ENCODE results near the gene CHAMP1.

CHAMP1 gene

GRCh38 chr13:114268344-114269280 is 45.7 kb upstream of the CHAMP1 start:
- TF ChIP-seq EZH2 (IDR thresholded peaks at IDR 0.05; ENCODE audit: borderline replicate concordance, low read length), result no peak
- H3K27ac ChIP-seq (ENCODE audit: low read depth, low read length, poor library complexity, severe bottlenecking), result no peak overlapping the region
- no peak overlapping the region for H2AFZ ChIP-seq (ENCODE audit: low read length)
- no peaks in the 10 kb centered on the region for H3F3A ChIP-seq (ENCODE audit: insufficient read depth, low read length)
- no peaks in the 10 kb centered on the region for H3K27me3 ChIP-seq (ENCODE audit: insufficient read depth, low read length)
- no peaks in the 10 kb centered on the region for H3K79me2 ChIP-seq (ENCODE audit: insufficient read depth, low read length)
- no peak overlapping the region for H3K4me2 ChIP-seq (ENCODE audit: low read length)
- no peaks in the 10 kb centered on the region for H3K9me3 ChIP-seq (ENCODE audit: low read length)
- no peaks in the 10 kb centered on the region for H3K9me2 ChIP-seq (ENCODE audit: low read depth, low read length)
- H4K20me1 ChIP-seq (ENCODE audit: insufficient read depth, low read length), result no peaks in the 10 kb centered on the region
- H3K4me1 ChIP-seq (ENCODE audit: insufficient read depth, low read length, severe bottlenecking), result no peaks in the 10 kb centered on the region
- no peak overlapping the region for H3K4me3 ChIP-seq (ENCODE audit: low read depth, low read length, poor library complexity, severe bottlenecking)
- no peak overlapping the region for H3K9ac ChIP-seq (ENCODE audit: low read length)
- peaks cover 88% of the 10 kb centered on the region for H3K36me3 ChIP-seq (ENCODE audit: insufficient read depth, low read length)

- Histone ChIP-seq H3K36me3 (ENCODE audit: insufficient read depth, low read length) (peaks cover 83% of the 10 kb centered on the region), H3F3A (ENCODE audit: insufficient read depth, low read length) (no peaks in the 10 kb centered on the region), H3K79me2 (ENCODE audit: insufficient read depth, low read length) (no peaks in the 10 kb centered on the region), H3K9me3 (ENCODE audit: low read length) (no peaks in the 10 kb centered on the region), H4K20me1 (ENCODE audit: insufficient read depth, low read length) (no peaks in the 10 kb centered on the region), H3K27me3 (ENCODE audit: insufficient read depth, low read length) (no peaks in the 10 kb centered on the region), H3K4me2 (ENCODE audit: low read length) (no peak overlapping the region), H2AFZ (ENCODE audit: low read length) (no peak overlapping the region), H3K27ac (ENCODE audit: low read depth, low read length, poor library complexity, severe bottlenecking) (no peak overlapping the region), H3K4me3 (ENCODE audit: low read depth, low read length, poor library complexity, severe bottlenecking) (no peak overlapping the region), H3K4me1 (ENCODE audit: insufficient read depth, low read length, severe bottlenecking) (no peaks in the 10 kb centered on the region), H3K9ac (ENCODE audit: low read length) (no peak overlapping the region), H3K9me2 (ENCODE audit: low read depth, low read length) (no peaks in the 10 kb centered on the region)
- TF ChIP-seq CTCF (IDR thresholded peaks at IDR 0.05; ENCODE audit: low read length) (no peak), EZH2 (IDR thresholded peaks at IDR 0.05; ENCODE audit: borderline replicate concordance, low read length) (no peak)
These were observed 45.0 kb upstream of the CHAMP1 start for GRCh38 chr13:114269281-114269770.

- Histone ChIP-seq H3K9me3 (ENCODE audit: low read length) (no peaks in the 10 kb centered on the region), H3K27ac (ENCODE audit: low read depth, low read length, poor library complexity, severe bottlenecking) (no peak overlapping the region), H3K9ac (ENCODE audit: low read length) (no peak overlapping the region), H3K36me3 (ENCODE audit: insufficient read depth, low read length) (peaks cover 67% of the 10 kb centered on the region), H2AFZ (ENCODE audit: low read length) (no peak overlapping the region), H3K4me2 (ENCODE audit: low read length) (no peak overlapping the region), H3K4me1 (ENCODE audit: insufficient read depth, low read length, severe bottlenecking) (no peaks in the 10 kb centered on the region), H3K27me3 (ENCODE audit: insufficient read depth, low read length) (no peaks in the 10 kb centered on the region), H3F3A (ENCODE audit: insufficient read depth, low read length) (no peaks in the 10 kb centered on the region), H3K9me2 (ENCODE audit: low read depth, low read length) (no peaks in the 10 kb centered on the region), H3K79me2 (ENCODE audit: insufficient read depth, low read length) (no peaks in the 10 kb centered on the region), H4K20me1 (ENCODE audit: insufficient read depth, low read length) (no peaks in the 10 kb centered on the region), H3K4me3 (ENCODE audit: low read depth, low read length, poor library complexity, severe bottlenecking) (no peak overlapping the region)
- no peak for TF ChIP-seq CTCF (IDR thresholded peaks at IDR 0.05; ENCODE audit: low read length)
- no peak for TF ChIP-seq EZH2 (IDR thresholded peaks at IDR 0.05; ENCODE audit: borderline replicate concordance, low read length)
These were observed 41.3 kb upstream of the CHAMP1 start for GRCh38 chr13:114272977-114273376.
